Measurements from ENCODE around the gene ENTPD8. TPM values are rescaled to one million over a fixed set of nuclear protein-coding genes. Genes with fewer than 3 reads are reported as not detected.

ENTPD8 gene
- total RNA-seq, 2 experiments from 2014 or later, result not detected

DNA sequence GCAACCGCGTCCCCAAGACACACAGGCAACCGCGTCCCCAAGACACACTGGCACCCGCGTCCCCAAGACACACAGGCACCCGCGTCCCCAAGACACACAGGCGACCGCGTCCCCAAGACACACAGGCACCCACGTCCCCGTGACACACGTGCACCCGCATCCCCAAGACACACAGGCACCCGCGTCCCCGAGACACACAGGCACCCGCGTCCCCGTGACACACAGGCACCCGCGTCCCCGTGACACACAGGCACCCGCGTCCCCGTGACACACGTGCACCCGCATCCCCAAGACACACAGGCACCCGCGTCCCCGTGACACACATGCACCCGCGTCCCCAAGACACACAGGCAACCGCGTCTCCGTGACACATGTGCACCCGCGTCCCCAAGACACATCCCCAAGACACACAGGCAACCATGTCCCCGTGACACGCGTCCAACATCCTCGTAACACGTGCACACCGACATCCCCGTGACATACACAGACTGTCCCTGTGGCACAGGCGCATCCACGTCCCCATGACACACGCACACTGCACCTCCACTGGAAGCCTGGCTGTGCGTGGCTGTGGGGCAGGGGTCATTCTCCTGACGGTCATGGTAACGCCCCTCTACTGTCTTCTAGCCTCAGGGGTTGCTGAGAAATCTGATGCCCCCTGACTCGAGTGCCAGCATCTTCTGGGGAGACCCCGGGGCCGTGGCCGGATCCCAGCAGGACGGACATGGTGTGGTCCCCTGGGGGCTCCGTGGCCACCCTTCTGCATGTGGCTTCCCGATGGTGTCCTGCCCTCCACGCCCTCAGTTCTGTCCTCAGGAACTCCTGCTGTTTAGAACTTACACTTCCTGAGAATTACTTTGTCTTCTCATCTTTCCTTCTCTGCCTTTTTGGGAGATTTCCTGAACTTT lies 42.3 kb downstream of the ENTPD8 start:
- peaks cover 13% of the 10 kb centered on the region for H3K4me1 Mint-ChIP-seq
- no peak for DNase-seq
- no peak overlapping the region for H3K4me3 Mint-ChIP-seq
- POLR2A ChIA-PET, result no interaction called here
- H3K36me3 Mint-ChIP-seq (ENCODE audit: low read depth), result no peaks in the 10 kb centered on the region
- H3K27ac Mint-ChIP-seq, result no peak overlapping the region
- H3K9me3 Mint-ChIP-seq, result no peaks in the 10 kb centered on the region
- CTCF ChIA-PET, result no interaction called here
- H3K27me3 Mint-ChIP-seq, result no peaks in the 10 kb centered on the region

DNA sequence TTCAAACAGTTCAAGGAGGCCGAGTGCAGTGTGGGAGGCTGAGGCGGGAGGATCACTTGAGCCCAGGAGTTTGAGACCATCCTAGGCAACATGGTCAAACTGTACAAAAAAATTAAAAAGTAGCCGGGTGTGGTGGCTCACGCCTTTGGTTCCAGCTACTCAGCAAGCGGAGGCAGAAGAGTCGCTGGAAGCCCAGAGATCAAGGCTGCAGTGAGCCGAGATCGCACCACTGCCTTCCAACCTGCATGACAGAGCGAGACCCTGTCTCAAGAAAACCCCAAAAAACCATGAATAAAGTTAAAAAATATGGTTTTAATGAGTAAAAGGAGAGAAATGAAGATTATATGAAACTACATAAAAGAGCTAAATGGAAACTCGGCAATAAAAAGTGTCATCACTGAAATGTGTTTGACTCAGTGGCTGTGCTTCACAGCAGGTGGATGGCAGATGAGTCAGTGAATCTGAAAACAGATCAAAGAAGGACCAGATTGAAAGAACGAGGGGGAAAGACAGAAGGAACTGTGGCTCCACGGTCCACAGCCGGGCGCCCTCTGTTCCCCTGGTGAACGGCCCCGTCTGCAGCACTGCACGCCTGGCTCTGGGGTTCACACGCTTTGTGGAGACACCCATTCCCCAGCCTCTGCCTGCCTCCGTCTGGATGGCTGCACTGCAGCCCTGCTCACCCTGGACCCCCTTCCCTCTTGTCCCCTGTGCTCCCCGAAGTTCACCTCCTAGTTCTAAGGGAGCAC lies 43.3 kb downstream of the ENTPD8 start:
- no peaks in the 10 kb centered on the region for H3K9me3 Mint-ChIP-seq
- no peak overlapping the region for H3K27ac Mint-ChIP-seq
- H3K4me3 Mint-ChIP-seq, result no peak overlapping the region
- H3K36me3 Mint-ChIP-seq (ENCODE audit: low read depth), result no peaks in the 10 kb centered on the region
- CTCF ChIA-PET, result no interaction called here
- no peaks in the 10 kb centered on the region for H3K27me3 Mint-ChIP-seq
- H3K4me1 Mint-ChIP-seq, result peaks cover 13% of the 10 kb centered on the region
- POLR2A ChIA-PET, result no interaction called here
- DNase-seq, result no peak

DNA sequence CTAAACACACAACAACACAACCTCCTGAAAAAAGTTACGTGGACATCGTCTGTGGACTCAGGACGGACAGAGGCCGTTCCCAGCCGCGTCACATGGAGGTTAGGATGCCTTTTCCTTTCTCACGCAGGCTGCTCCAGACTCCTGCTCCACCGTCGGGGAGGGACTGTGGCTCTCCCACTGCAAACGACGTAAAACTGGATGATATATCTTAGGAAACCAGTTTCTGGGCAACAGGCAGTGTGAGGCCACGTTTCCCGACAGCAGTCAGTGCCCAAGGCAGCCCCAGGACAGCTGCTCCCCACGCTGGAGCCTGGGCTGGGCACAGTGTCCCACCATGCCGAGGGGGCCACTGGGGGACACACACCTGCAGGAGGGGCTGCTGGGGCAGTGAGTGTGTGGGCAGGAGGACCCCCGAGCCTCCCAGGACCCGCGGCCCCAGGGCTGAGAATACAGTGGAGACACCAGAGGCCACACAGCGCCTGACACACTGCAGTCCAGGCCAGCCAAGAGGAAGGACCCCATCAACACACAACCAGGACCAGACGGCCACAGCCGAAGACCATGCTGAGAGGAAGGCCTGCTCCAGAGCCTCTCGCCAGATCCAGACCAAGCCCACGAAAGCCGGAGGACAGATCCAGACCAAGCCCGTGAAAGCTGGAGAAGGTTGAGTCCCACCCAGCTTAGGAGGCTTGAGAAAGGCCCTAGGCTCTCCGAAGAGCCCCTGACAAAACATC lies 44.4 kb downstream of the ENTPD8 start:
- no peak overlapping the region for H3K27ac Mint-ChIP-seq
- H3K27me3 Mint-ChIP-seq, result no peaks in the 10 kb centered on the region
- CTCF ChIA-PET, result no interaction called here
- H3K4me1 Mint-ChIP-seq, result peaks cover 10% of the 10 kb centered on the region
- no peak overlapping the region for H3K4me3 Mint-ChIP-seq
- POLR2A ChIA-PET, result no interaction called here
- no peak for DNase-seq
- no peaks in the 10 kb centered on the region for H3K9me3 Mint-ChIP-seq
- H3K36me3 Mint-ChIP-seq (ENCODE audit: low read depth), result no peaks in the 10 kb centered on the region

DNA sequence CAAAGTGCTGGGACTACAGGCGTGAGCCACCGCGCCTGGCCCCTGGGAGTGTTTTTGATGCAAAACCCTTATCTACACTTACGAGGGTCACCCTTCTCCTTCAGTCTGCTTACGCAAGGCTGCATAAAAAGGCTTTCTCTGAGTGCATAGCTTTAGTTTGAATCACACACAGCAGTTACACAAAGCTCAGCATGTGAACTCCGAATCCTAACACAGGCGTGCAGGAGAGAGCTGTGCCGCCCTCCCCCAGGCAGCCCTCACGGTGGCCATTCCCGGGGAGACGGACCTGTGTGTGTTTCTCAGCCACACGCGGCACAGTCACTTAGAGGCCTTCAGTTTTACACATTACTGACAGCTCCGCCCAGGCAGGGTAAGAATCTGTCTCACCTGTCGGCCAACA lies 44.9 kb downstream of the ENTPD8 start:
- no peaks in the 10 kb centered on the region for H3K27me3 Mint-ChIP-seq
- no peaks in the 10 kb centered on the region for H3K36me3 Mint-ChIP-seq (ENCODE audit: low read depth)
- POLR2A ChIA-PET, result no interaction called here

DNA sequence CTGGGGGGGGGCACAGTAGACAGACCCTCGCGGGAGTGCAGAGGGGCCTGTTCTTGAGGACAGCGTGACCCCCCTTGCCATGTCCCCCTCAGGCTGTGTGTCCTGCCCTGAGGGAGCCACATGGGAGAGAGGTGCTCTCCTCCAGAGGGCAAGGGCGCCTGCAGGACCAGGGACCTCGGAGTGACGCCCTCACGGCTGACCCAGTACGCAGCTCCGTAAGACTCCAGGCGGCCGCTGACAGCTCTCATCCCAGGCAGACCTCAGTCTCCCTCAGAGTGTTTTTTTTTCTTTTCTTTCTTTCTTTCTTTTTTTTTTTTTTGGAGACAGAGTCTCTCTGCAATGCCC lies 45.5 kb downstream of the ENTPD8 start:
- Mint-ChIP-seq H3K27me3 (no peaks in the 10 kb centered on the region), H3K36me3 (ENCODE audit: low read depth) (no peaks in the 10 kb centered on the region), H3K4me1 (peaks cover 10% of the 10 kb centered on the region), H3K9me3 (no peaks in the 10 kb centered on the region), H3K27ac (no peak overlapping the region), H3K4me3 (no peak overlapping the region)
- CTCF ChIA-PET, result interaction anchor here (0.7 kb wide), 1 partner anchor 159 kb away, joined by 3 read pairs; no protein-coding TSS in a partner anchor
- no peak for DNase-seq
- POLR2A ChIA-PET, result no interaction called here

More for the DNA sequence above, 44.9 kb downstream of the ENTPD8 start:
- no peak overlapping the region for H3K4me3 Mint-ChIP-seq
- peaks cover 10% of the 10 kb centered on the region for H3K4me1 Mint-ChIP-seq
- no peak overlapping the region for H3K27ac Mint-ChIP-seq
- CTCF ChIA-PET, result interaction anchor here (0.7 kb wide), 1 partner anchor 159 kb away, joined by 3 read pairs; no protein-coding TSS in a partner anchor
- DNase-seq, result no peak
- H3K9me3 Mint-ChIP-seq, result no peaks in the 10 kb centered on the region

DNA sequence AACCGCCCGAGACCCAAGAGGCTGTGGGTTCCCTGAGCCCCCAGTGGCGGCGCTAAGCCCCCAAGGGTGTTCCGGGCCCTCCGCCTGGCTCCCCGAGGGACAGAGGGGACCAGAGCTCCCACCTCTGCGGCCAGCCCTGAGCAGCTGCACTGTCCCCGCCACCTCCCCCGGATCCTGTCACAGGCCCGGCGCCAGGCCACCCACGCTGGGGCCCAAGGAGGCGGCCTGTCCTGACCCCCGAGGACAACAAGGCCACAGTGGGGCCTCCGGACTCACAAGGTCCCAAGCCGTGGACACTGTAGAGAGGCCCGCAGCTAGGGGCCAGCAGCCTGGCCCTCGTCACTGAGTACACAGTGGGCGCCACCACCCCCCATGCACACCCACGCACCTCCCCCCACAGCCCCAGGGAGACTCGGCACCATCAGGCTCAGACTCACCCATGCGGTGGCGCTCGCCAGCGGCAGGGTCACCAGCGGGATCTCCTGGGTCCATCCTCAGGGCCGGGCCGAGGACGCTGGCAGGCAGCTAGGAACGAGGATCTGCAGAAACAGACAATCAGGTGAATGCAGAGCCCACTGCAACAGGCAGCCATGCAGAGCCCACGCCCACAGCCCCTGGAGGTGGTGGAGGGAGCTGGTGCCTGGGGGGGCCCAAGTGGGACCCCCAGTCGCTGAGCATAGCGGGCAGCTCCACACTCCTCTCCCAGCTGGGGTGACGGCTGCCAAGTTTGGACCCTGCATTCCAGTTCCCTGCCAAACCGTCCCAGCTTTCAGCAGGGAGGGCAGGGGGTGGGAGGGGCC lies 46.1 kb downstream of the ENTPD8 start:
- H3K27me3 Mint-ChIP-seq, result no peaks in the 10 kb centered on the region
- no peak overlapping the region for H3K27ac Mint-ChIP-seq
- DNase-seq, result no peak
- H3K4me3 Mint-ChIP-seq, result no peak overlapping the region
- POLR2A ChIA-PET, result no interaction called here
- no peaks in the 10 kb centered on the region for H3K36me3 Mint-ChIP-seq (ENCODE audit: low read depth)
- peaks cover 10% of the 10 kb centered on the region for H3K4me1 Mint-ChIP-seq
- H3K9me3 Mint-ChIP-seq, result no peaks in the 10 kb centered on the region
- CTCF ChIA-PET, result no interaction called here

DNA sequence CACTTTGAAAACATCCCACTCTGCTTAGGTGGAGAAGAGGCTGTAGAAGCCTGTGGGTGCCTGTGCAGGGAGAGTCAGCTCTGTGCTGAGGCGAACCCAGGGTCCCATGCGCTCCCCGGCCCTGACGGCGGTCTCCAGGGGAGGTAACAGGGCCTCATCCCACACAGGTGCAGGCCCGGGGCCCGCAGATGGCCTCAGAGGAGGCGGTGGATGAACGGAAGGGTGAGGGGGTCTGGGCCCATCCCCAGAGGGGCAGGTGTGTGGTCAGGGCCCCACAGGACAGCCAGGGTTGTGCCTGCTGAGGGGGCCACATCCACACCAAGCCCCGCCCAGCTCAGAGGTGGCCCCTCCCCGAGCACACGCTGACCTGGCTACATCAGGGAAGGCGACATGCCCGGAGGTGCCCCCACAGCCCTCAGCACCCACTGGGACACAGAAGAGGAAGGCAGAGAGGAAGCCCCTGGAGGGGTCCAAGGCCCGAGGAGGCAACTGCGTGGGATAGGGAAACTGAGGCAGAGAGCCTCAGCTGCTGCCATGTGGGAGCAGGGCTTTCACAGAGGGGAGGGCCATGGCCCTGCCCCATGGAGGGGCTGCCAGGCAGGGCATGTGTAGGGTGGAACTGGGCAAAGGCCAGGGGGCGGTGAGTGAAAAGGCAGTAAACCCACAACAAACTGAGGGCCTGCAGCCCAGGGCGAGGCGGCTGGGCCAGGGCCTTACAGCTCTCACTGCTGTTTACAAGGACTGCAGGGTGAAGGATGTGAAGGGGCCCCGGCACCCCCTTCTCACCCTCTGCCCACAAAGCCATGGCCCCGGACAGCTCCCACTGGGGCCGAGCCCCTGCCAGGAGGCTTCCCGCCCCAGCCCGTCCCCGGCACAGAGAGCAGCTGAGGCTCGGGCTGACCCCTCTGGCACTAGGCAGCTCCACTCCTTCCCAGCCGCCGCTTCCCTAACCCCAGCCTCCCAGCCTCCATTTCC lies 47.7 kb downstream of the ENTPD8 start:
- no peaks in the 10 kb centered on the region for H3K27me3 Mint-ChIP-seq
- H3K36me3 Mint-ChIP-seq (ENCODE audit: low read depth), result no peaks in the 10 kb centered on the region
- H3K27ac Mint-ChIP-seq, result no peak overlapping the region
- H3K4me3 Mint-ChIP-seq, result no peak overlapping the region
- no peak for DNase-seq
- peaks cover 9% of the 10 kb centered on the region for H3K4me1 Mint-ChIP-seq
- CTCF ChIA-PET, result no interaction called here
- H3K9me3 Mint-ChIP-seq, result no peaks in the 10 kb centered on the region
- POLR2A ChIA-PET, result no interaction called here

DNA sequence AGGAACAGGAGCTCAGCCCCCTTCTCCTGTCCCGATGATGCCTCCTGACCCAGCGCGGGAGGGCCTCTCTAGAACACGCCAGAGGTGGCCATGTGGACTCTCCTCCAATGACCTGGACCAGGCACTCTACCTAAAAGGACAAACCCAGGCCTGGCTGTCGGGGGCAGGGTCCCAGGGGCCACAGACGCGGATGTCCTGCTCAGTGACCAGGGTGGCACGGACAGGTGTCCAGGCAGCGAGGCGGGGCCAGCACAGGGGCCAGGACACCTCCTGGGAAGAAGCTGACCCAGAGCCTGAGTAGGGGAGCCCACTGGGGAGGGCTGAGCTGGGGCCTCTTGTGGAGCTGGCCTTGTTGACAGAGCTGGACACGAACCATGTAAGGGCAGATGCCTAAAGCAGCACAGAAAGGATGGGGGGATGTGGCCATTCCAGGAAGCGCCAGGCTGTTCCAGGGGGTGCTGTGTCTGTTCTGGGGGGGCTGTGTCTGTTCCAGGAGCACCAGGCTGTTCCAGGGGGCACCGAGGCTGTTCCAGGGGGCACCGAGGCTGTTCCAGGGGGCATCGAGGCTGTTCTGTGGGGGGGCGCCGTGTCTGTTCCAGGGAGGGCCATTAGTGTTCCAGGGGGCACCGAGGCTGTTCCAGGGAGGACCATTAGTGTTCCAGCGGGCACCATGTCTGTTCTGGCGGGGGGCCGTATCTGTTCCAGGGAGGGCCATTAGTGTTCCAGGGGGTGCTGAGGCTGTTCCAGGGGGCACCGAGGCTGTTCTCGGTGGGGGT lies 48.7 kb downstream of the ENTPD8 start:
- no peaks in the 10 kb centered on the region for H3K36me3 Mint-ChIP-seq (ENCODE audit: low read depth)
- no peaks in the 10 kb centered on the region for H3K27me3 Mint-ChIP-seq
- CTCF ChIA-PET, result no interaction called here
- no peak overlapping the region for H3K27ac Mint-ChIP-seq
- H3K9me3 Mint-ChIP-seq, result no peaks in the 10 kb centered on the region
- POLR2A ChIA-PET, result no interaction called here
- no peak for DNase-seq
- no peak overlapping the region for H3K4me3 Mint-ChIP-seq
- peaks cover 6% of the 10 kb centered on the region for H3K4me1 Mint-ChIP-seq

DNA sequence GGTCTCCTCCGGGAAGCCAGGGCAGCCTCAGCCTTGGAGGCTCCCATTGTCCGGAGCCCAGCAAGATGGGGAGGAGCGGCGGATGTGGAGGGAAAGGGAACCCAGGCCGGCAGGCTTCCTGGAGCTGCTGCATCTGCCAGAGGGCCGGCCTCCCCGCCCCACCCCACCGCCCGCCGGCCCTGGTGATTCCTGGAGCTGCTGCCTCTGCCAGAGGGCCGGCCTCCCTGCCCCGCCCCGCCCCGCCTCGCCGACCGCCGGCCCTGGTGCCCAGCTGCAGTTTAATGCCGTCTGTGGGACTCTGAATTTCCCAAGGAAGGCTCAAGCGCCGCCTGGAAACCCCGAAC lies 49.8 kb downstream of the ENTPD8 start:
- no peak overlapping the region for H3K4me3 Mint-ChIP-seq
- H3K9me3 Mint-ChIP-seq, result no peaks in the 10 kb centered on the region
- H3K27ac Mint-ChIP-seq, result no peak overlapping the region
- POLR2A ChIA-PET, result no interaction called here
- H3K27me3 Mint-ChIP-seq, result no peaks in the 10 kb centered on the region
- no peaks in the 10 kb centered on the region for H3K36me3 Mint-ChIP-seq (ENCODE audit: low read depth)
- DNase-seq, result no peak
- CTCF ChIA-PET, result no interaction called here
- H3K4me1 Mint-ChIP-seq, result peaks cover 9% of the 10 kb centered on the region

DNA sequence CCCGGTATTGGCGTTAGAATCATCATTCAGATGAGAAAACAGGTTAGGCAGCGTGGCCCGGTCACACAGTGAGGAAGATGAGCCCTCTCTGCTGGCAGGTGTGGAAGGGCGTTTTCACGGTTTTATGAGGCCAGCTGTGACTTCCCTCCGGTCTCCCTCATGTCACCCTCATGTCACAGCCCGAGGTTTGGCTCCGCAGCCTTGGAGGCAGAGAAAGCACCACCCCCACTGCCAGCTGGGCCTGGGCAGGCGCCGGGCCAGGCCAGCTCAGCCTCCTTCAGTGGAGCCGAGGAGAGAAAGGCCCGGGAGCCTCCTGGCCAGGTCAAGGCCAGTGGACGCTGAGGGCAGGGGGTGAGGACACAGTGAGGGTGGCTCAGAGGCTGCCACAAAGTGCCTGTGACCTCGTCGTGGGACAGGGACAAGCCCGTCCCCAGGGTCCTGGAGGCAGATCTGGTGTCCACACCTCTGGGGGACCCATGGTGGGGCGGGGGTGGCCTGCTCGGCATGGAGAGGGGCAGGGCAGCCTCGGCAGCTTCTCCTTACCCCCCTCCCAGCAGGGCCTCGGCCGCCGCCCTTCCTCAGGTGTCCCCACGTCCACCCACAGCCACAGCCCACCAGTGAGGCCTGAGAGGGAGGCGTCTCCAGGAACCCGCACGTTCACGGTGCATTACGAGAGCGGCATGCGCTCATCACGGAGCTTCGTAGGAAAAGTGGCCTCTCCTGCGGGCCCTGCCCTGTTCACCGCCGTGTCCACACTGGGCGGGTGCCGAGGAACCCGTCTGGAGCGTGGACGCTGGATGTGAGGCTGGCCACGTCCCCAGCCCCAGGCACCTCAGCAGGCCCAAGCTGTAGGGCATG lies 50.4 kb downstream of the ENTPD8 start:
- no peak overlapping the region for H3K27ac Mint-ChIP-seq
- no peak for DNase-seq
- H3K9me3 Mint-ChIP-seq, result no peaks in the 10 kb centered on the region
- no peak overlapping the region for H3K4me3 Mint-ChIP-seq
- H3K36me3 Mint-ChIP-seq (ENCODE audit: low read depth), result no peaks in the 10 kb centered on the region
- H3K27me3 Mint-ChIP-seq, result no peaks in the 10 kb centered on the region
- CTCF ChIA-PET, result no interaction called here
- peaks cover 11% of the 10 kb centered on the region for H3K4me1 Mint-ChIP-seq
- POLR2A ChIA-PET, result no interaction called here

DNA sequence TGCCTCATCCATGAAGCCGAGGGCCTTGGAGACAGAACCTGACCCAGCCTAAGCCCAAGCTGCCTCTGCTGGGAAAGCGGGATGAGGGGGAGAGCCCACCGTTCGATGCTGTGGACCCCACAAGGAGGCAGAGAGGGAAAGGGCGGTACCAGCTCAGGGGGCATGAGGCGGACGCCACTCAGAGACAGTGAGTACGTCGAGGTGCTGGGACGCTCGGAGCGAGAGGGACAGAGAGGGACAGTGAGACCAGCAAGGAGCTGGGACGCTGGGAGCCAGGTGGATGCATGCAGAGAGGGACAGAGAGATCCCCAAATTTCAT lies 51.8 kb downstream of the ENTPD8 start:
- ChIA-PET POLR2A (no interaction called here), CTCF (no interaction called here)
- Mint-ChIP-seq H3K4me3 (no peak overlapping the region), H3K36me3 (ENCODE audit: low read depth) (no peaks in the 10 kb centered on the region), H3K27me3 (no peaks in the 10 kb centered on the region), H3K27ac (no peak overlapping the region), H3K9me3 (no peaks in the 10 kb centered on the region), H3K4me1 (peaks cover 11% of the 10 kb centered on the region)
- DNase-seq, result no peak

All from activated CD4-positive, alpha-beta memory T cell treated with anti-CD3 and anti-CD28 coated beads, Interleukin-2, amount 10 ng/mL, durations not matched to agents 7 days and 5 days (primary cell).